OCI-LY1 (cell line): ENCODE results near the gene IFITM5.

Experiments
- EZH2 ChIP-seq: fragments of 200-600 bp; sonication (generic), shearing (Covaris generic); IDR thresholded peaks from 2 replicates; pipeline ENCODE4 v1.8.0; 2017; ENCODE audit warnings: borderline replicate concordance, mixed run types, mild to moderate bottlenecking, antibody characterized with exemption, low read length, moderate library complexity, mixed read lengths
- TF ChIP-seq, protein P1 (sequence below): fragments of 200-600 bp; sonication (generic), shearing (Covaris generic); IDR thresholded peaks from 2 replicates; pipeline ENCODE4 v1.5.1; 2017; ENCODE audit warnings: mild to moderate bottlenecking, antibody characterized with exemption, low read length, moderate library complexity, mixed read lengths

DNA sequence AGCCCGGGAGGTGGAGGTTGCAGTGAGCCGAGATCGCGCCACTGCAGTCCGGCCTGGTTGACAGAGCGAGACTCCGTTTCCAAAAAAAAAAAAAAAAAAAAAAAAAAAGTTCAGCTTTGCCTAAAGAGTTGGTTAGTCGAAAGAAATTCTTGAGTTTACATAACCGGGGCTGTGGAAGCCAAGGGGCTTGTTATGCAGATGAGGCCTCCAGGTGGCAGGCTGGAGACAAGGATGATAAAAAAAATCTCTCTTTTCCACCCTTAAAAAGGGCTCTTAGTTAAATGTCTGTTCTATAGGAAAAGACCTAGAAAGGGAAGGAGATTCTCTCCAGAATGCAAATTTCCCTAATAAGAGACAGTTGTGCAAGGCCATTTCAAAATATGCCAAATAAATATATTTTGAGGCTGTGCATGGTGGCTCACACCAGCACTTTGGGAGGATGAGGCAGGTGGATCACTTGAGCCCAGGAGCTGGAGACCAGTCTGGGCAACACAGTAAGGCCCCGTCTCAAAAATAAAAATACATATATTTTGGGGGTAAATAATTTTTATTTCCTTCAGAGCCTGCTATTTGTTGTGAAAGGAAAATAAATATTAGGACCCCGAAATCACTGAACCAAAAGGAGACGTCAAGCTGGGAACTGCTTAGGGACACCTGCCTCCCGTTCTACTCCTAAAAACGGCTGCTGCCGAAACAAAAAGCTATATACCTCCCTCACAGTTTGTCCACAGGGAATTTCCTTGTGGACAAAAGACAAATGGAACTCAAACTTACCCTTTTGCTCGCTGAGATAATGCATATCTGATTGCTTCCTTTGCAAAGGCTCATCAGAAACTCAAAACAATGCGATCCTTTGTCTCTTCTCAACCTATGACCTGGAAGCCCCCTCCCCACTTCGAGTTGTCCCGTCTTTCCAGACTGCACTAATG lies 5.9 kb upstream of the IFITM5 start:
- TF ChIP-seq, protein P1, sequence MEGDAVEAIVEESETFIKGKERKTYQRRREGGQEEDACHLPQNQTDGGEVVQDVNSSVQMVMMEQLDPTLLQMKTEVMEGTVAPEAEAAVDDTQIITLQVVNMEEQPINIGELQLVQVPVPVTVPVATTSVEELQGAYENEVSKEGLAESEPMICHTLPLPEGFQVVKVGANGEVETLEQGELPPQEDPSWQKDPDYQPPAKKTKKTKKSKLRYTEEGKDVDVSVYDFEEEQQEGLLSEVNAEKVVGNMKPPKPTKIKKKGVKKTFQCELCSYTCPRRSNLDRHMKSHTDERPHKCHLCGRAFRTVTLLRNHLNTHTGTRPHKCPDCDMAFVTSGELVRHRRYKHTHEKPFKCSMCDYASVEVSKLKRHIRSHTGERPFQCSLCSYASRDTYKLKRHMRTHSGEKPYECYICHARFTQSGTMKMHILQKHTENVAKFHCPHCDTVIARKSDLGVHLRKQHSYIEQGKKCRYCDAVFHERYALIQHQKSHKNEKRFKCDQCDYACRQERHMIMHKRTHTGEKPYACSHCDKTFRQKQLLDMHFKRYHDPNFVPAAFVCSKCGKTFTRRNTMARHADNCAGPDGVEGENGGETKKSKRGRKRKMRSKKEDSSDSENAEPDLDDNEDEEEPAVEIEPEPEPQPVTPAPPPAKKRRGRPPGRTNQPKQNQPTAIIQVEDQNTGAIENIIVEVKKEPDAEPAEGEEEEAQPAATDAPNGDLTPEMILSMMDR: peak; percentile 79
- TF ChIP-seq EZH2: no peak
